SK-N-SH (cell line): ENCODE data around the gene MINDY3. TPM values are rescaled to one million over a fixed set of nuclear protein-coding genes. Genes with fewer than 3 reads are reported as not detected.
"Not testable (repeated sequence)": the region's sequence is repeated elsewhere in the genome, so short reads cannot be mapped to it uniquely, and the experiment has no call there.

Experiments
- CTCF ChIA-PET: fragments of 300-600, 350-600 bp; formaldehyde crosslinking; extraction: SDS; loops from one replicate; lab custom pipeline; 2021; lab: Yijun Ruan, JAX
- POLR2A ChIA-PET: fragments of 350-600 bp; sonication (Branson Sonifier 250); formaldehyde crosslinking; extraction: SDS; loops from one replicate; lab custom pipeline; 2020; ENCODE audit warnings: antibody characterized with exemption, inconsistent platforms; lab: Yijun Ruan, JAX
- DNase-seq: peaks from one replicate; pipeline ENCODE4 v3.0.0; 2012
- H2AFZ ChIP-seq: fragments of 200-600 bp; sonication (generic); 2 replicates; pipeline ENCODE4 v1.8.1; 2016; ENCODE audit warnings: antibody characterized with exemption, mild to moderate bottlenecking, low read depth
- H3F3A ChIP-seq: fragments of 200-600 bp; sonication (generic); replicated peaks from 2 replicates; pipeline ENCODE3; 2016; ENCODE audit warnings: antibody characterized with exemption, mild to moderate bottlenecking; ENCODE audit not compliant: insufficient read depth
- H3K27ac ChIP-seq, 2 experiments: fragments of 200-500 bp in 1 of 2; fragments of 200-600 bp in 1 of 2; sonication (Bioruptor generic) in 1 of 2; sonication (generic), shearing (Covaris generic) in 1 of 2; 2 replicates each; pipeline versions ENCODE4 v1.5.1 to v1.6.1; 2014 to 2016; ENCODE audit warnings: low read depth in 2 of 2, inconsistent platforms in 1 of 2, low read length in 1 of 2, mild to moderate bottlenecking in 1 of 2, mixed read lengths in 1 of 2
- H3K27me3 ChIP-seq: fragments of 200-600 bp; sonication (generic), shearing (Covaris generic); 2 replicates; pipeline ENCODE4 v1.6.1; 2016; ENCODE audit warnings: mixed run types; ENCODE audit not compliant: insufficient read depth
- H3K36me3 ChIP-seq, 2 experiments: fragments of 200-500 bp in 1 of 2; fragments of 200-600 bp in 1 of 2; sonication (Bioruptor generic) in 1 of 2; sonication (generic) in 1 of 2; replicated peaks in 1 of 2; 2 replicates each; pipeline versions ENCODE3 to v1.5.1; 2014 to 2016; ENCODE audit warnings: low read length in 1 of 2, mild to moderate bottlenecking in 1 of 2; ENCODE audit not compliant: insufficient read depth in 2 of 2, control insufficient read depth in 1 of 2
- H3K4me1 ChIP-seq, 2 experiments: fragments of 200-500 bp in 1 of 2; fragments of 200-600 bp in 1 of 2; sonication (Bioruptor generic) in 1 of 2; sonication (generic), shearing (Covaris generic) in 1 of 2; 2 replicates each; pipeline versions ENCODE4 v1.5.1 to v1.6.1; 2014 to 2016; ENCODE audit warnings: low read depth in 1 of 2, low read length in 1 of 2, mixed run types in 1 of 2; ENCODE audit not compliant: insufficient read depth in 2 of 2, control insufficient read depth in 1 of 2
- H3K4me2 ChIP-seq: fragments of 200-600 bp; sonication (generic), shearing (Covaris generic); 2 replicates; pipeline ENCODE4 v1.6.1; 2017; ENCODE audit warnings: mixed run types
- H3K4me3 ChIP-seq, 2 experiments: fragments of 200-500 bp in 1 of 2; fragments of 200-600 bp in 1 of 2; sonication (Bioruptor generic) in 1 of 2; sonication (generic), shearing (Covaris generic) in 1 of 2; 2 replicates each; pipeline versions ENCODE4 v1.5.1 to v1.8.1; 2014 to 2016; ENCODE audit warnings: low read depth in 2 of 2, inconsistent platforms in 1 of 2, low read length in 1 of 2, mild to moderate bottlenecking in 1 of 2, mixed read lengths in 1 of 2, moderate library complexity in 1 of 2
- H3K79me2 ChIP-seq: fragments of 200-600 bp; sonication (generic); 2 replicates; pipeline ENCODE4 v1.8.1; 2017; ENCODE audit warnings: mild to moderate bottlenecking; ENCODE audit not compliant: insufficient read depth
- H3K9ac ChIP-seq: fragments of 200-600 bp; sonication (generic); 2 replicates; pipeline ENCODE4 v1.6.1; 2017; ENCODE audit warnings: mixed run types
- H3K9me2 ChIP-seq: fragments of 200-600 bp; sonication (generic); 2 replicates; pipeline ENCODE4 v1.6.1; 2017; ENCODE audit warnings: mixed run types
- H3K9me3 ChIP-seq: fragments of 200-600 bp; sonication (generic); 2 replicates; pipeline ENCODE4 v1.6.1; 2017; ENCODE audit warnings: mixed run types, mild to moderate bottlenecking, moderate library complexity
- H4K20me1 ChIP-seq: fragments of 200-600 bp; sonication (generic); 2 replicates; pipeline ENCODE4 v1.6.1; 2017; ENCODE audit warnings: mild to moderate bottlenecking, mixed run types; ENCODE audit not compliant: insufficient read depth
- EP300 ChIP-seq, 2 experiments: IDR thresholded peaks; 2 replicates each; pipeline versions ENCODE4 v1.4.0 to v1.6.1; 2012; ENCODE audit warnings: borderline replicate concordance in 1 of 2, low read depth in 1 of 2, low read length in 1 of 2
- EZH2phosphoT487 ChIP-seq: fragments of 200-600 bp; sonication (generic); IDR thresholded peaks from 2 replicates; pipeline ENCODE4 v1.6.1; 2017; ENCODE audit warnings: low read depth, mixed run types, mild to moderate bottlenecking, antibody characterized with exemption, moderate library complexity, borderline replicate concordance
- FOSL2 ChIP-seq: IDR thresholded peaks from 2 replicates; pipeline ENCODE4 v1.4.0; 2012; ENCODE audit warnings: low read depth, mild to moderate bottlenecking, moderate library complexity, borderline replicate concordance
- FOXM1 ChIP-seq: IDR thresholded peaks from 2 replicates; pipeline ENCODE4 v1.4.0; 2012; ENCODE audit warnings: low read depth, mild to moderate bottlenecking
- GABPA ChIP-seq: IDR thresholded peaks from 2 replicates; pipeline ENCODE4 v1.4.0; 2012; ENCODE audit warnings: low read depth, mild to moderate bottlenecking
- GATA2 ChIP-seq: sonication (generic); formaldehyde crosslinking; IDR thresholded peaks from 2 replicates; pipeline ENCODE4 v1.5.0; 2020; ENCODE audit warnings: mild to moderate bottlenecking, missing genetic modification reagents
- MAX ChIP-seq: IDR thresholded peaks from 2 replicates; pipeline ENCODE4 v1.4.0; 2012; ENCODE audit warnings: low read depth
- MEF2A ChIP-seq: IDR thresholded peaks from 2 replicates; pipeline ENCODE4 v1.4.0; 2012; ENCODE audit warnings: low read depth, borderline replicate concordance
- MXI1 ChIP-seq: IDR thresholded peaks from 2 replicates; pipeline ENCODE4 v1.6.1; 2012; ENCODE audit warnings: mild to moderate bottlenecking, low read depth, low read length, improper control_type of control experiment
- NRF1 ChIP-seq: IDR thresholded peaks from 2 replicates; pipeline ENCODE4 v1.6.1; 2012; ENCODE audit warnings: low read depth, mild to moderate bottlenecking, low read length
- POLR2AphosphoS5 ChIP-seq: IDR thresholded peaks from 2 replicates; pipeline ENCODE4 v1.6.1; 2012; ENCODE audit warnings: low read depth, low read length
- RCOR1 ChIP-seq: fragments of 150-350 bp; IDR thresholded peaks from 2 replicates; pipeline ENCODE4 v1.6.1; 2017; ENCODE audit warnings: antibody characterized with exemption, low read length
- SIN3A ChIP-seq: IDR thresholded peaks from 2 replicates; pipeline ENCODE4 v1.6.1; 2012; ENCODE audit warnings: low read depth, mild to moderate bottlenecking, low read length, moderate library complexity, borderline replicate concordance
- TCF12 ChIP-seq: IDR thresholded peaks from 2 replicates; pipeline ENCODE4 v1.4.0; 2012
- USF1 ChIP-seq: IDR thresholded peaks from 2 replicates; pipeline ENCODE4 v1.4.0; 2012; ENCODE audit warnings: low read depth, borderline replicate concordance
- USF2 ChIP-seq: fragments of 150-350 bp; IDR thresholded peaks from 2 replicates; pipeline ENCODE4 v1.6.1; 2017; ENCODE audit warnings: antibody characterized with exemption, low read length, low read depth, borderline replicate concordance
- YY1 ChIP-seq: IDR thresholded peaks from 2 replicates; pipeline ENCODE4 v1.4.0; 2012; ENCODE audit warnings: low read depth, mild to moderate bottlenecking
- WGBS: methylation state at CpG from one replicate; pipeline ENCODE4 v1.1.6; 2017; ENCODE audit warnings: low lambda C conversion rate; 5-methylcytosine and 5-hydroxymethylcytosine counted together
- polyA plus RNA-seq, 3 experiments: library from polyadenylated mRNA; depleted of rRNA; stranded (reverse); fragments of >200 nt; gene quantifications; 2 replicates each; pipeline ENCODE4 v1.2.3, GENCODE V29; 2012
- TF ChIP-seq, protein P1 (sequence below): fragments of 150-350 bp; IDR thresholded peaks from 2 replicates; pipeline ENCODE4 v1.6.1; 2016; ENCODE audit warnings: mild to moderate bottlenecking, low read depth, low read length
- TF ChIP-seq, protein P2 (sequence below): IDR thresholded peaks from 2 replicates; pipeline ENCODE4 v1.6.1; 2012; ENCODE audit warnings: mild to moderate bottlenecking, low read depth, low read length, moderate library complexity

Gene MINDY3
- polyA plus RNA-seq, 1 of the 3 experiments (the other 2 are of a cell fraction) = 9.5 TPM

- Histone ChIP-seq H3K79me2 (no peaks in the 10 kb centered on the region), H3K9me2 (no peaks in the 10 kb centered on the region), H4K20me1 (no peaks in the 10 kb centered on the region), H3K9me3 (no peaks in the 10 kb centered on the region), H3K4me2 (no peak overlapping the region), H3K9ac (no peak overlapping the region), H3K27ac (no peak overlapping the region), H3F3A (peaks cover 4% of the 10 kb centered on the region), H2AFZ (no peak overlapping the region), H3K27me3 (no peaks in the 10 kb centered on the region), H3K4me3 (no peak overlapping the region), H3K36me3 (peaks cover 28 to 29% of the 10 kb centered on the region in 2 experiments), H3K4me1 (peaks cover 0 to 11% of the 10 kb centered on the region in 2 experiments; a peak in 1 of 4 replicates)
- POLR2A ChIA-PET = no interaction called here
- TF ChIP-seq, protein P1, sequence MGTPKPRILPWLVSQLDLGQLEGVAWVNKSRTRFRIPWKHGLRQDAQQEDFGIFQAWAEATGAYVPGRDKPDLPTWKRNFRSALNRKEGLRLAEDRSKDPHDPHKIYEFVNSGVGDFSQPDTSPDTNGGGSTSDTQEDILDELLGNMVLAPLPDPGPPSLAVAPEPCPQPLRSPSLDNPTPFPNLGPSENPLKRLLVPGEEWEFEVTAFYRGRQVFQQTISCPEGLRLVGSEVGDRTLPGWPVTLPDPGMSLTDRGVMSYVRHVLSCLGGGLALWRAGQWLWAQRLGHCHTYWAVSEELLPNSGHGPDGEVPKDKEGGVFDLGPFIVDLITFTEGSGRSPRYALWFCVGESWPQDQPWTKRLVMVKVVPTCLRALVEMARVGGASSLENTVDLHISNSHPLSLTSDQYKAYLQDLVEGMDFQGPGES = no peak
- TF ChIP-seq YY1 = no peak
- TF ChIP-seq TCF12 = no peak
- TF ChIP-seq EP300 (IDR thresholded peaks at IDR 0.05; ENCODE audit: borderline replicate concordance in 1 of 2, low read depth in 1 of 2, low read length in 1 of 2) = no peak
- no peak for TF ChIP-seq MAX
- TF ChIP-seq, protein P2, sequence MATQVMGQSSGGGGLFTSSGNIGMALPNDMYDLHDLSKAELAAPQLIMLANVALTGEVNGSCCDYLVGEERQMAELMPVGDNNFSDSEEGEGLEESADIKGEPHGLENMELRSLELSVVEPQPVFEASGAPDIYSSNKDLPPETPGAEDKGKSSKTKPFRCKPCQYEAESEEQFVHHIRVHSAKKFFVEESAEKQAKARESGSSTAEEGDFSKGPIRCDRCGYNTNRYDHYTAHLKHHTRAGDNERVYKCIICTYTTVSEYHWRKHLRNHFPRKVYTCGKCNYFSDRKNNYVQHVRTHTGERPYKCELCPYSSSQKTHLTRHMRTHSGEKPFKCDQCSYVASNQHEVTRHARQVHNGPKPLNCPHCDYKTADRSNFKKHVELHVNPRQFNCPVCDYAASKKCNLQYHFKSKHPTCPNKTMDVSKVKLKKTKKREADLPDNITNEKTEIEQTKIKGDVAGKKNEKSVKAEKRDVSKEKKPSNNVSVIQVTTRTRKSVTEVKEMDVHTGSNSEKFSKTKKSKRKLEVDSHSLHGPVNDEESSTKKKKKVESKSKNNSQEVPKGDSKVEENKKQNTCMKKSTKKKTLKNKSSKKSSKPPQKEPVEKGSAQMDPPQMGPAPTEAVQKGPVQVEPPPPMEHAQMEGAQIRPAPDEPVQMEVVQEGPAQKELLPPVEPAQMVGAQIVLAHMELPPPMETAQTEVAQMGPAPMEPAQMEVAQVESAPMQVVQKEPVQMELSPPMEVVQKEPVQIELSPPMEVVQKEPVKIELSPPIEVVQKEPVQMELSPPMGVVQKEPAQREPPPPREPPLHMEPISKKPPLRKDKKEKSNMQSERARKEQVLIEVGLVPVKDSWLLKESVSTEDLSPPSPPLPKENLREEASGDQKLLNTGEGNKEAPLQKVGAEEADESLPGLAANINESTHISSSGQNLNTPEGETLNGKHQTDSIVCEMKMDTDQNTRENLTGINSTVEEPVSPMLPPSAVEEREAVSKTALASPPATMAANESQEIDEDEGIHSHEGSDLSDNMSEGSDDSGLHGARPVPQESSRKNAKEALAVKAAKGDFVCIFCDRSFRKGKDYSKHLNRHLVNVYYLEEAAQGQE = no peak
- TF ChIP-seq USF2 = no peak
- no peak for TF ChIP-seq NRF1
- no peak for TF ChIP-seq MXI1
- TF ChIP-seq MEF2A = no peak
- TF ChIP-seq SIN3A = no peak
- TF ChIP-seq FOXM1 = no peak
- no peak for TF ChIP-seq RCOR1
- no peak for TF ChIP-seq POLR2AphosphoS5
- TF ChIP-seq FOSL2 = no peak
- no peak for TF ChIP-seq GATA2 (CRISPR knock-in tag)
- TF ChIP-seq USF1 = no peak
- no peak for TF ChIP-seq EZH2phosphoT487
- TF ChIP-seq GABPA = no peak
- CTCF ChIA-PET = no interaction called here
- DNase-seq = no peak
- WGBS = 59% methylated on average over 1 of the region's 1 CpG
Observed at GRCh38 chr10:15775513-15775912, 84.8 kb downstream of the MINDY3 start.

DNA sequence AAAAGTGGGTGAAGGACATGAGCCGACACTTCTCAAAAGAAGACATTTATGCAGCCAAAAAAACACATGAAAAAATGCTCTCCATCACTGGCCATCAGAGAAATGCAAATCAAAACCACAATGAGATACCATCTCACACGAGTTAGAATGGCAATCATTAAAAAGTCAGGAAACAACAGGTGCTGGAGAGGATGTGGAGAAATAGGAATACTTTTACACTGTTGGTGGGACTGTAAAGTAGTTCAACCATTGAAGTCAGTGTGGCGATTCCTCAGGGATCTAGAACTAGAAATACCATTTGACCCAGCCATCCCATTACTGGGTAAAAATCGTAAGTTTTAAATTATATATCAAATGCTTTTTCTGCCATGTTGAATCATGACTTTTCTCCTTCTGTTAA, 85.8 kb downstream of the MINDY3 start:
- H3K4me2 ChIP-seq, H3K9ac ChIP-seq, H3K27me3 ChIP-seq, H3K9me2 ChIP-seq, H3K27ac ChIP-seq, H3K79me2 ChIP-seq, POLR2A ChIA-PET, H3K9me3 ChIP-seq, H4K20me1 ChIP-seq, H3K4me3 ChIP-seq, H2AFZ ChIP-seq, DNase-seq, H3F3A ChIP-seq, CTCF ChIA-PET: not testable (repeated sequence)
- 0 out of 4 replicates have a peak, but pooled peaks cover 0 to 11% of the 10 kb centered on the region in 2 experiments for H3K4me1 ChIP-seq
- peaks cover 23 to 29% of the 10 kb centered on the region in 2 experiments for H3K36me3 ChIP-seq
- 83% methylated on average over 4 of the region's 4 CpGs for WGBS
